Measurements from ENCODE around the gene GRAP2.

GRAP2 gene

GRCh38 chr22:39958009-39958711 is 57.3 kb downstream of the GRAP2 start:
- no peak for DNase-seq
- in situ Hi-C loops (cut with MboI; ENCODE audit: low pct_unique_long_range_greater_than_20kb, low sequenced_read_pairs) = no loop called here

DNA sequence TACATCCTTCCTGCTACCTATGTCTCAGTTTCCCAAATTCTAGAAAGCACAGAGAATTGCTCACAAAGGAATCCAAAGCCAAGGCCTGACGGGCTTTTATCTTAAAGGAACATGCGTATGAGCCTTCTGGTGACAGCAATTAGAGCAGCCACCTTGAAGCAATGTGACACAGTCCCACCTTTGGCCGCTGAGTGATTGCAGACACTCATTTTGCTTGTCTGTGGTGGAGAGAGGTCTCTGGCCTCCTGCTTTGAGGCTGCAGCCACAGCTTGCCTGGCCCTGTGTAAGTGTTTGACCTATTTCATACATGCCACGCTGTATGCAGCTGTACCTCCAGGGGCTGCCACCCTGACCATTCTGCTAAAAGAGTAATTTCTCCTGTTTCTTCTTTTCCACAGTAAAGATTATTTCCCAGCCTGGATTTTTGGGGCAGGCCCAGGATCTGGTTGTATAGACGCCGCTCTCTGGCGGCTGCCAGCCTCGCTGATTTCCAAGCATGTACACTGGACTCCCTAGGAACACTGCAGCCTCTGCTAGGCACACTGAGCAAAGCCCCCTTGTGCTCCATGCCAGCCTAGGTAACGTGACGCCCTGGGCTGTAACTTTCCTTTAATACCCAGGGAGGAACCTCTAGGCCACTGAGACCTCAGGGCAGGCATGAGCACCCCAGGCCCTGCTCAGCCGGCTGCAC is 58.2 kb downstream of the GRAP2 start:
- in situ Hi-C loops (cut with MboI; ENCODE audit: low pct_unique_long_range_greater_than_20kb, low sequenced_read_pairs) = no loop called here
- DNase-seq = no peak

DNA sequence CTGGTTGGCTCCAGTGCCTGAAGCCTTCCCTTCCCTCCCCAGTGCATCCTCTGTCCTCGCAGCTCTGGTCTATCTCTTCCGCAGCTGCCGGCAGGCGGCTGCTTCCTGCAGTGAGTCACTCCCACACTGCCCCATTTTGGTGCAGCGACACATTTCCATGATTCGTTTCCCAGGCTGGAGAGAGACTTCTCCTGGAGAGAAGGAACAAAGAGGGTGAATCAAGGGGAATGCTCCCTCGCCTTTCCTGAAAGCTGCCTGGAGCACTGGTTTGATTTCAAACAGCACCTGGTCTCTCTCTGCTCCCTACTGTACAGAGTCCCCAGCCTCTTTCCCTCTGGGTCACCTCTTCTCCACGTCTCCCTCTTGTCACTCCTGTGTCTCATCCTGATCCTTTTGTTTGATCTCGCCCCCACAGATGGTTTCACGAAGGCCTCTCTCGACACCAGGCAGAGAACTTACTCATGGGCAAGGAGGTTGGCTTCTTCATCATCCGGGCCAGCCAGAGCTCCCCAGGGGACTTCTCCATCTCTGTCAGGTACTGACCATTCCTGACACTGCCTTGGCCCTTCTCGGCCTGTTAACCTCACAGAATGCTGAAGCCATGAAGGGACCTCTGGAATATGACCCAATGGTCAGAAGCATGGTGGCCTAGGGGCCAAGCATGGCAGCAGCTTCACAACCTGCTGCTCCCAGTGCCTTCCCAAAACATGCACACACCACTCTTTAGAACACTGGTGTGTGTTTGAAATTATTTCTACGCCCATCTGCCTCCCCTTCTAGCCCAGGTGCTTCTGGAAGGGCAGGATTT is 59.0 kb downstream of the GRAP2 start, which contains the start of gene TMA7B:
Gene TMA7B (plus strand): TSS at position 758 of the 808 bp plus-strand sequence. CDS start 3,978 bp downstream, outside the sequence.
- in situ Hi-C loops (cut with MboI; ENCODE audit: low pct_unique_long_range_greater_than_20kb, low sequenced_read_pairs) = no loop called here
- peak; percentile 60 for DNase-seq

GRCh38 chr22:39960791-39961746 is 60.2 kb downstream of the GRAP2 start:
- in situ Hi-C loops (cut with MboI; ENCODE audit: low pct_unique_long_range_greater_than_20kb, low sequenced_read_pairs) = no loop called here
- peak; percentile 61 for DNase-seq

- no peak for DNase-seq
Observed at GRCh38 chr22:39962071-39962470, 61.2 kb downstream of the GRAP2 start.

GRCh38 chr22:39965748-39966147 is 64.9 kb downstream of the GRAP2 start:
- in situ Hi-C loops (cut with MboI; ENCODE audit: low pct_unique_long_range_greater_than_20kb, low sequenced_read_pairs) = no loop called here
- no peak for DNase-seq

More at GRCh38 chr22:39962071-39962470, 61.2 kb downstream of the GRAP2 start:
- in situ Hi-C loops (cut with MboI; ENCODE audit: low pct_unique_long_range_greater_than_20kb, low sequenced_read_pairs) = no loop called here

DNA sequence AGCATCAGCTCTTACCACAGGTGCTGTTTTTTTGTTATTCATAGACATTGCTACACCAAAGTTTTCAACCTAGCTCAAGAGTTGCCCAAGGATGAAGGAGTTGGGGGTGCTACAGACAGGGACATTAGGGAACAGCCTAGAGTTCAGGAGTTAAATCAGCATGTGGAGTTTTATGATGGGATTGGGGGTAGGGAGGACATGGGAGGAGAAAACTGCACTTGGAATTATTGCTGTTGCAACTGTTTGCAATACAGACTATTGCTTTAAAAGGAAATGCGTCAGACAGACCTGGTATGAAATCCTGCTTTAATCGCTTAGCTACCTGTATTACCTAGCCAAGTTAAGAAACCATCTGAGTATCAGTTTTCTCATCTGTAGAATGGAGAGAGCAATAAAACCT is 65.6 kb downstream of the GRAP2 start:
- DNase-seq = no peak
- in situ Hi-C loops (cut with MboI; ENCODE audit: low pct_unique_long_range_greater_than_20kb, low sequenced_read_pairs) = no loop called here

DNA sequence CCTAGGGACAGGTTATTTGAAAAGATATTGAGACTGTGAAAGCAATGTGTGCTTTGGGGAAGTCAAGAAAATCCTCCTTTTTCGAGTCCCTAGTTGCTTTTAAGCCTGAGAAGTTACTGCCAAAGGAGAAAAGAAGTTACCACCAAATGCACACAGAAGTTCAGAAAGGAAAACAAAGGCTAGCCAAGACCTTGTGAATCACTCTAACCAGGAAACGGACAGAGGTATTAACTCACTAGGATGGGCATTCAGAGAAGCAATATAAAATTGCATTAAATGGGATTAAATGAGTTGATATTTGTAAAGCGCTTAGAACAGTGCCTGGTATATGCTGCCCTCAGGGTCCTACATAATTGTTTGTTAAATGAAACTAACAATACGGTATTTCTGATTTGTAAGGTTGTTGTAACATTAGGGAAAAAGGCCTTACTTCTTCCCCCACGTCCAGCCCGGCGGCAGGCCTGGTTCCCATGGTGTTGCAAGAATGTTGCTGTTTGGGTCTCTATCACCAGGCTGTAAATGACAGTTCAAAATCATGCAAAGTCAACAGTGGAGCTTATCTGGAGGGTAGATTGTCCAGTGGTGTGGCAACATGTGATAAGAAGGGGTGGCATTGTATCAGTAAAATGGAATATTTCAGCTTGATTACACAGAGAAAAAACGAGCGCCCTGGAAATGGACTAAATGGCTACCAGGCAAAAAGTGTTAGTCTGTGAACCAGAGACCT is 66.4 kb downstream of the GRAP2 start:
- DNase-seq = no peak
- in situ Hi-C loops (cut with MboI; ENCODE audit: low pct_unique_long_range_greater_than_20kb, low sequenced_read_pairs) = no loop called here

GRCh38 chr22:39967996-39968972 is 67.4 kb downstream of the GRAP2 start:
- no peak for DNase-seq
- in situ Hi-C loops (cut with MboI; ENCODE audit: low pct_unique_long_range_greater_than_20kb, low sequenced_read_pairs) = no loop called here

DNA sequence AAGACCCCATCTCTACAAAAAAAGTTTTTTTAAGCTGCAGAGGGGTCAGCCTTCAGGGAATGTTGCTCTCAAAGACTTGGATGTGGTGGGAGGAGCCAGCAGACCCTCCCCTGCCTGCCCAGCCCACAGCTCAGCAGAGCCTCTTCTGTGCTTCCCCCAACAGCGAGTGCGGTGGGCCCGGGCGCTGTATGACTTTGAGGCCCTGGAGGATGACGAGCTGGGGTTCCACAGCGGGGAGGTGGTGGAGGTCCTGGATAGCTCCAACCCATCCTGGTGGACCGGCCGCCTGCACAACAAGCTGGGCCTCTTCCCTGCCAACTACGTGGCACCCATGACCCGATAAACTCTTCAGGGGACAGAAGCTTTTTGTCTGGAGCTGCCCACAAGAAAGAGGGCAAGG is 69.9 kb downstream of the GRAP2 start:
- in situ Hi-C loops (cut with MboI; ENCODE audit: low pct_unique_long_range_greater_than_20kb, low sequenced_read_pairs) = no loop called here
- DNase-seq = no peak

DNA sequence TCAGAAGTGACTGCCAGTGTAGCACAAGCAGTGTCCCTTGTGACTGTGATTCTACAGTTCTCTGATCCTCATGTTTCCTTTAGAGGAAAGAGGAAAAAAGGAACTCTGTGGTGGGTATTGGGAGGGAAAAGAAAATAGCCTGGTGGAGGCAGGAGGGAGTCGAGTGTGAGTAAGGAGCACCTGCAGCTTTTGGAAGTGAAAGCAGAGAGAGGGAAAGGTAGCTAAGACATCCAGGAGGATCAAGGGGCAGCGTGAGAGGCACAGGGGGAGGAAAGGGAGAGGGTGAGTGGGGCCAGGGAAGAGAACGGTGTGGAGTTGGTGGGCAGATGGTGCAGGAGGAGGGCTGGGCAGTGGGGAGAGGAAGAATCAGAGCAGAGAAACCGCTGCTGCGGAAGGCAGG is 71.8 kb downstream of the GRAP2 start:
- in situ Hi-C loops (cut with MboI; ENCODE audit: low pct_unique_long_range_greater_than_20kb, low sequenced_read_pairs) = no loop called here
- DNase-seq = no peak

DNA sequence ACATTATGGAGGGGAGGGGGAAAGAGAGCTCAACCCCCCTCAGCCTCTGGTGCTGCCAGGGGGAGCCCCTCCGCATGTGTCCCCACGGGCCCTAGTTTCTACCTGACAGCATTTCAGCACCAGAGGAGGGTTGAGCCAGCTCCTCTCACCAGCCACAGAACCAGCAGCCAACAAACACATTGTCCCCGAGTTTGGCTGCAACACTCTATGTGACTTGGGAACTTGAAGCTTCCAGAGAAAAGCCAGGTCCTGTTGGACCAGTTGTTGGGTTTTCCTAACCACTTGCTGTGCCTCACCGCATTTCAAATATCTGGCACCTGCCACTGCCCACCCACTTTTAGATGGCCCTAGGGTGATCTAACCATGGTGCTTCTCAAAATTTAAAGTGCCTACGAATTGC is 72.8 kb downstream of the GRAP2 start:
- DNase-seq = no peak
- in situ Hi-C loops (cut with MboI; ENCODE audit: low pct_unique_long_range_greater_than_20kb, low sequenced_read_pairs) = no loop called here

DNA sequence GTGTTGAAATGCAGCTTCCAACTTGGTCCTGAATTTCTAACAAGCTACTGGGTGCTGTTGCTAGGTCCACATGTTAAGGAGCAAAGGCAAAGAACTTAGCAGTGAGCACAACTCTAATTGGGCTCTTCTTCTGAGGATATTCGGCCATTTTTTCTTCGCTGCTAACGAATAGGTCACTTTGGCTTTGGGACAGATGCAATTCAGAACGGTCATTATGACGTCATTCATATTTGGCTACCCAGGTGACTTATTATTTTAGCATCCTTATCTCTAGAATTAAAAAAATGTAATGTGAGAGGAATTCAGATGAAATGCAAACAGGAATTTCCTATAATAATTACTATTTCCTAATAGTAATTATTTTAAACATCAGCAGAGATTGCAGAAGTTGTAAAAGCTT is 73.2 kb downstream of the GRAP2 start:
- in situ Hi-C loops (cut with MboI; ENCODE audit: low pct_unique_long_range_greater_than_20kb, low sequenced_read_pairs) = no loop called here
- DNase-seq = no peak

DNA sequence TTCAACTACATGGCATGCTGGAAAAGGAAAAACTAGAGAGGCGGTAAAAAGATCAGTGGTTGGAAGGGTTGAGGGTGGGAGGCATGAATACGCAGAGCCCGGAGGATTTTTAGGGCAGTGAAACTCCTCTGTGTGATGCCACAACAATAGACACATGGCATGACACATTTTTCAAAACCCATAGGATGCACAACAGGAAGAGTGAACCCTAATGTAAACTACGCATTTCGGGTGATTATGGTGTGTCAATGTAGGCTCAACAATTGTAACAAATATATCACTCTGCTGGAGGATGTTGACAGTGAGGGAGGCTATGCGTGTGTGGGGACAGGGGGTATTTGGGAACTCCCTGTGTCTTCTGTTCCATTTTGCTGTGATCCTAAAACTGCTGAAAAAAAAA is 78.2 kb downstream of the GRAP2 start:
- in situ Hi-C loops (cut with MboI; ENCODE audit: low pct_unique_long_range_greater_than_20kb, low sequenced_read_pairs) = no loop called here
- DNase-seq = no peak

DNA sequence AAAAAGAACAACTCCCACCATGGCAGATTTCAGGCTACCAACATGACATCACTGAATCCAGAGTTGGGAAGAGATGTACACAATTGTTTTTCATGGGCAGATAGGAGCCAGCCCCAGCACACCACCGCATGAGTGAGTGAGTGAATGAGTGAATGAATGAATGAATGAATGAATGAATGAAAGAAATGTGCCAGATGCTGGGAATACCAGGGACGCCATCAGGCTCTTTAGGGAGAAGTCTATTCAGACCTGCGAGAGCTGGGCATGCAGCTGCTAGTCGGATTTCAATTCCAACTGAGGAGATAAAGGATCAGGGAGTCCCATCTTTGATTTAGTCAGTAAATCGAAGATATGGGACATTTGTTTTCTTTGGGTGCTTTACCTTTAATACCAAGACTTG is 78.6 kb downstream of the GRAP2 start:
- DNase-seq = no peak
- in situ Hi-C loops (cut with MboI; ENCODE audit: low pct_unique_long_range_greater_than_20kb, low sequenced_read_pairs) = no loop called here

DNA sequence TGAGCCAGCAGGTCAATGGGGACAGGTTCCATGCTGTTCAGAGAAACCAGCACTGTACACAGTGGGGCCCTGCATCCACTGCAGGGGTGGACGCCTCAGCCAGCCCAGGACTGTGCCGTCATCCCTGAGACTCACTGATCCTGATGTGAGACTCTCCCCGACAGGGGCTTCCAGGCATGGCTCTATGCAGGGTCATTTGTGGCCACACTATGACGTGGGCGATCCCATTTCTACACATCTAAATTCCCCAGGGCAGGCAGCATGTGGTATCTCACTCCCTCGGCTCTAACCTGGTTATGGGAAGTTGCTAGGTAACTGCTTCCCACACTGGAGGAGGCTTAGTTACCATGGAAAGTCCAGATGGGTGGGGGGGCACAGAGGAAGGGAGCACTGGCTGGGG is 79.7 kb downstream of the GRAP2 start:
- in situ Hi-C loops (cut with MboI; ENCODE audit: low pct_unique_long_range_greater_than_20kb, low sequenced_read_pairs) = no loop called here
- DNase-seq = no peak

DNA sequence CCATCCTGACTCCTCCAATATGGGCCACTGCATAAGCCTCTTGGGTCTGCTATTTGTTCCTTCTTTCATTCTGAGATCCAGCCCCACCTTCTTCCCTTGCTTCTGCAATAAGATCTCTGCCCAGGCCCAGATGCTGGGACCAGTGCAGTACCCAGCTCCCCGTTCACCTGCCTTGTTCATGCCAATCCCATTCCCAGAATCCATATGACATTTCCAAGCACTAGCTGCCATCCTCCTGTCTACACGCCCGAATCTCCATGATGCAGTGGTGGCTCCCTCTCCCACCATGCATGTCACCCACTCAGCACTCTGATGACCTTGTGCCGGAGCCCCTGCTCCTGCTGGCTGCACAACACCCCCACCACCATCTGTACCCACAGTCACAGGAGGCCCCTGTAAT is 82.5 kb downstream of the GRAP2 start:
- no peak for DNase-seq
- in situ Hi-C loops (cut with MboI; ENCODE audit: low pct_unique_long_range_greater_than_20kb, low sequenced_read_pairs) = no loop called here
